Measurements from ENCODE around the gene TMEM250.

TMEM250 gene

DNA sequence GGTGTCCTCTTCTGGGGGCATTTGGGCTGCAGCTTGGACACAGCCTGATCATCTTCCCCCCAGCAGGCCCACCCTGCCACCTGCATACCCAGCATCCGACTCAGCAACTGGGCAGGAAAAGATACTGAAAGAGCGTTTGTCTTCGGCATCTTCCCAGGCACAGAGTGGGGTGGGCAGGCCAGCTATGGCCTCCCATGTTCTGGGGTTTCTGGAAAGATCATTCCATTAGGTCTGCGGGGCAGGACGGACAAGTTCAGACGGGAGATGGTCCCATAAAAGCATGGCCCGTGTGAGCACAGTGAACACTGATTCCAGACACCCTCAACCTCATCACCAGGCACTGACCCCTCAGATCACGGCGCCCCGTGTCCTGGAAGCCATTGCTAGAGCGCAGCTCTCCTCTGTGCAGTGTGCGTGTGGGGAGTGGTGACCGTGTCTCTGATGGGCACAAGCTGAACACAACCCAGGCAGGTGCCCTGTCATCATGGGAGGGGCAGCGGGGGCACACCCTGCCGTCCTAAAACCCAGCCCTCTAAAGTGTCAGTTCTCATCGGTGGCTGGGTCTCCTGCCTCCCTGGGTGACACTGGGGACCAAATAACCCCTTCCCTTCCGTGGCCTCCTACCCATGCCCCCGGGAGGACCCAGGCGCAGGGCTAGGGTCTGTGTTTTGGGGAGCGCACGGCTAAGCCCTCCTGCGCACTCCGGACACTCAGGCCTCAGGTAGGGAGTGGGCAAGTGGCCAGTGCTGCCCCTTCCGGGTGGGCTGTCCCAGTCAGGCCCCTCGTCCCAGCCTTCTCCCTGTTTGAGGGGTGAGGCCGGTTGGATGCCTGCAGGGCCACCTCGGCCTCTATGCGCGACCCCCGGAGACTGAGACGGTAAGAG is 13.2 kb upstream of the TMEM250 start:
- DNase-seq, result no peak

DNA sequence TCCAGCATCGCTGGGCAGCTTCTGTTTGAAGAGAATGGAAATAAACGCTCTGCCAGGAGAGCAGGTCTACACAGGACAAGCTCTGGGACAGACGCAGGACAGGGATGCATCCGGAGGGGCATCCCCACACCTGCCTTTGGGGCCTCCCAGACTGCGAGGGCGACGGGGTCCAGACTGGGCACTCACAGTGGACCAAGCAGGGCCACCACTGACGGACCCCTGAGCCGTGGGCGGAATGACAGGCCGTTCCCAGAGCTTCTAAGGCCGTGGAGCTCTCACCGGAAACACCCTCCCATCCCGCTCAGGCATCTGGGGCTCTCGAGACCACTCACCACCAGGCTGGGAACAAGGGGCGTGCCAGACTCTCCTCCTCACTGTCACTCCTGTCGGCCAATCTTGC is 10.5 kb upstream of the TMEM250 start:
- DNase-seq, result no peak

GRCh38 chr9:136128436-136128835 is 9.8 kb upstream of the TMEM250 start:
- no peak for DNase-seq

DNA sequence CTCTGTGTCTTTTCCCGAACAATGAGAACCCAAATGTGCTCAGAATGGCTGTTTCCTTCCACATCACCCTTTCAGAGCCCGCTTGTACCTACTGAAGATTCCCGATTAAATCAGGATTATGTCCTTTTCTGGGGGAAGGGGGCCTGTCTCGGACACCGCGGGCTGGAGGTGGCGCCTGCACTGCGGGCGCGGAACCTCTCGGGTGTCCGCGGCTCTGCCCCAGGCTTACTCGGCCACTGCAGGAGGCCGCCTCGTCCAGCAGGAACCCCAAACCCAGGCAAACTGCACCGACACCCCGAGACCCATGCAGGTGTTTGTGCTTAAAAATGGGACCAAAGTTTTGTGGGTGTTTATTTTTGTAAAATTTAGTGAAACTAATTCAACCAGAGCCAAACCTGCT is 8.6 kb upstream of the TMEM250 start:
- DNase-seq, result no peak

- DNase-seq, result no peak
Observed at GRCh38 chr9:136124976-136125692, 6.5 kb upstream of the TMEM250 start.

GRCh38 chr9:136122425-136123383 is 4.0 kb upstream of the TMEM250 start:
- DNase-seq, result peak; percentile 84

GRCh38 chr9:136121801-136122200 is 3.1 kb upstream of the TMEM250 start:
- no peak for DNase-seq

GRCh38 chr9:136120438-136120844 is 1.8 kb upstream of the TMEM250 start:
- no peak for DNase-seq

GRCh38 chr9:136119883-136120393 is 1.3 kb upstream of the TMEM250 start:
- no peak for DNase-seq

DNA sequence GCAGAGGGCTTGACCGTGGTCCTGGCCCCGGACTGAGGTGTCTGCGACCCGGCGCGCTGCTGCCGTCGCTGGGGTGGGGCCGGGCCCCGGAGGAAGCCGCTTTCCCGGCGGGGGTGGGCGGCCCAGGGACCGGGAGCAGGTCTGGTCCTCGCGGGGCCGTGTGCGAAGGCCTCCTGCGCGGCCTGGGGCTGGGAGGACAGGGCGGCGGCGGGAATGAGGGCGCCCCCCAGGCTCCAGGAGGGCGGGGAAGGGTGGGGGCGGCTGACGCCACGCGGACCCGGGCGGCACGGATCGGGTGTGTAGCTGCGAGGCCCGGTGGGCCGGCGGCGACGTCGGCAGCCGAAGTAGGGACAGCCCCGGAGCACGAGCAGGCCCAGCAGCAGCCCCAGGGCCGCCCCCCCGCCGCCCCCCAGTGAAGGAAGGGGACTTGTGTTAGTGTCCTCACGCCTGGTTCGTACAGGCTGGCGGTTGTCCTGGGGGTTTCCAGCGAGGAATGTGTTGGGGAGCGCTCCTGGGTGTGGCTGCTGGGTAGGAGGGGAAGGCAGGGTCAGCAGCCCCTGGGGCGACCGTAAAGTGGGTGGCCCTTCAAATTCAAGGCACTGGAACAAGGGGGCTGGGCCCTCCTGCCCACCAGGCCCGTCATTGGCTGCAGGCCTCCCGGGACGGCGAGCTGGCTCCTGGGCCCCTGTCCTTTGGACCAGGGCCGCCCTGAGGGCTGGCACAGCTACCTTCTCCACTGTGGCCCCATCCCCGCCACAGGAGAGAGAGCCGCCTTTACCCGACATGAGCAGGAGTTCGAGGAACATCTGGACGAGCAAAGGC is 597 bp upstream of the TMEM250 start:
- no peak for DNase-seq

- no peak for DNase-seq
Observed at GRCh38 chr9:136117916-136118319, 757 bp downstream of the TMEM250 start.

- no peak for DNase-seq
Observed at GRCh38 chr9:136117291-136117915, 1.3 kb downstream of the TMEM250 start.

GRCh38 chr9:136116360-136117098 is 2.1 kb downstream of the TMEM250 start:
- no peak for DNase-seq

DNA sequence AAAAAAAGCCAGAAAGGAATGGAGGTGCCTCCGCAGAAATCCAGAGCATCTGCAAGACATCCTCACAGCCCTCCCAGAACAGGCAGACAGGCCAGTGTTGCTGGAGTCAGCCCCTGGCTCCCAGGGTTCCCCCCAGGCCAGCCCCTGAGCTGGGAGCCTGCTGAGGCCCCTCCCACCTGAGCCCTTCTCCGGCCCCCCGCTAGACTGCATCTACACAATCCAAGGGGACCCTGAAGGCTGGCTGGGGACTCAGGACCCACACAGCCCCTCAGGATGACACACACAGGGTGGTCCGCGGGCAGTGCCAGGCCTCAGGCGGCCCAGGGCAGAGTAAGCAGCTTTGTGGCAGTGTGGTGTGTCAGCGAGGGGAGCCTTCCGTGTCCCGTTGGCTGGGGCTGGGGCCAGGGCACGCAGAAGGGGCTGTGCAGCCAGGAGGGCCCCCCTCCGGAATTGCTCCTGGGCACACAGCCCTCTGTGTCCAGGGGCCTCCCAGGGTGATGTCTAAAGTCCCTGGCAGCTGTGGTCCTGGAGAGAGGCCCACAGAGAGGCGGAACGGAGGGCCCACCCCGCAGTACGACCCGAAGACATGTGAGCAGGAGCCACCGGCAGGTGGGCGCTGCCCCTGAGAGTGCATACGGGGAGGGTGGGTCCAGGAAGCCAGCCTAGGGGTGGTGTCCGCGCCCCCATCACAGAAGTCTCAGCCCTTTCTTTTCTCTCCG is 2.9 kb downstream of the TMEM250 start:
- DNase-seq, result no peak

GRCh38 chr9:136115206-136115605 is 3.5 kb downstream of the TMEM250 start:
- DNase-seq, result no peak

DNA sequence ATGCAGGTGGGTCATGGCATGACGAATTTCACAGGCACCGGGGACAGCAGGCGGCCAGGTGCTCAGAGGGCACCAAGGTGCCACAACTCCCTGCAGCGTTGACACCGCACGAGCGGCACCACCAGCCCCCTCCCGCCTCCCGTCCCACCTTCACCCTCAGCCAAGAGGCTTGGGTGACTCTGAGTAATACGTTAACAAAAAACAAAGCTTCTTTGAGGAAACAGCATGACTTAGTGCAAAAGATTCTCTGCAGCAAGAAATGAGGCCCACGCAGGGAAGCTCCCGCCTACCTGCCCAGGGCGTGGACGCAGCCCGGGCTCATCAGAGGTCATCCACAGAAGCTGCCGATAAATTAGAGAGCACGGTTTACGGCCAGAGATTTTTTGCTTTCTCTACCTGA is 4.1 kb downstream of the TMEM250 start:
- DNase-seq, result no peak

DNA sequence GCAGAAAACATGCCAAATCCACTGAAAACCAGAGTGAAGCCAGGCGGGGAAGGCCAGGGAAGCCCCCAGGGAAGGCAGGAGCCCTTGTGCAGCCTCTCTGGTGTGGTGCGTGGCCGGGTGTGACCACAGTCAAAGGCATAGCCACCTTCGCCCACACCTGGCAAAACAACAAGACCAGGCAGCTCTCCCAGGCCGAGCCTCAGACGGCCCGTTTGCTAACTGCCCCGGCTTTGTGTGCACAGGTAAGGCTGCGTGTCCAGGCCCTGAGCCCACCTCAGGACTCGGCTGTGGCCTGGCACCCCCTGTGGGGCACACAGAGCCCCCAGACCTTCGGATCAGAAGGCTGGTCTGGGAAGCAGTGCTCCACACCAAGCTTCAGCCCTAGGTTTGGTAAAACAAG is 6.1 kb downstream of the TMEM250 start:
- no peak for DNase-seq

DNA sequence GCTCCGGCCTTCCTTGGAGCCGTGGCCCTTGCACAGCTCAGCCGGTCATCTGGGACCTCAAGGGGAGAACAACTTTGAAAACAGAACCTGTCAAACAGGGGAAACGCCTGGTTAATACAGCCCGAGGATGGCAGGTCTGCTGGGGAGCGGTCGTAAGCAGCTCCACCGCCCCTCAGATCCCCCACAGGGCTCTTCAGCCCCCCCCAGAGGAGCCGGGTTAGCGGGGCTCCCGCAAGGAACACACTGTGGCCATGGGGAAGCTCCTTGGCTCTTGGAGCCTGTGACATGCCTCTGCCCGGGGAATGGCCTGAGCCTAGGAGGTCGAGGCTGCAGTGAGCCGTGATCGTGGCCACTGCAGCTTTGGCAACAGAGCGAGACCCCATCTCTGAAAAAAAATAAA is 6.8 kb downstream of the TMEM250 start:
- DNase-seq, result no peak

DNA sequence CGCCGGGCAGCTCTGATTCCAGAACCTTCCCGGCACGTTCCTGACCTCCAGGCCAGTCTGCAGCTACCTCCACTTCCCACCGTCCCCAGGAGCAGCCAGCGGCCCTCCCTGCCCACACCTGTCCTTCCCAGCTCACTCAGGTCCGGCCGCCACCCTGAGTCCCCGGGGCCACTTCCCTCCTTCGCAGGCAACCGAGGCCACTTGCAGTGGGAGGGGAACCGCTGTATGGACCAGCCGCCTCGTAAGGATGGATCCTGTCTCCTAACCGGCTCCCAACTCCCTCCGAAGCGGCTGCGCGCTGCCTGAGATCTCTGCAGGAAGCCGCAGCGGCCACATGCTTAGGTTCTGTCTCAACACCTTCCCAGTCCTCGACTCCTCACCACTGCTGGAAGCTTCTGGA is 7.5 kb downstream of the TMEM250 start:
- DNase-seq, result no peak
